Central memory CD4-positive, alpha-beta T cell (primary cell): ENCODE data around the gene UBE2E1.
"Not testable (repeated sequence)": the region's sequence is repeated elsewhere in the genome, so short reads cannot be mapped to it uniquely, and the experiment has no call there.

Source experiments
- DNase-seq: peaks from one replicate; pipeline ENCODE4 v3.0.0; 2022

The UBE2E1 gene

GRCh38 chr3:23822559-23822958 is 16.8 kb downstream of the UBE2E1 start:
- DNase-seq = no peak

GRCh38 chr3:23823620-23824019 is 17.9 kb downstream of the UBE2E1 start:
- DNase-seq = no peak

- no peak for DNase-seq
Observed at GRCh38 chr3:23824699-23825444, 19.1 kb downstream of the UBE2E1 start.

- no peak for DNase-seq
Observed at GRCh38 chr3:23825802-23826201, 20.0 kb downstream of the UBE2E1 start.

GRCh38 chr3:23826382-23827064 is 20.8 kb downstream of the UBE2E1 start:
- no peak for DNase-seq

- no peak for DNase-seq
Observed at GRCh38 chr3:23829242-23829934, 23.6 kb downstream of the UBE2E1 start.

GRCh38 chr3:23830869-23831484 is 25.2 kb downstream of the UBE2E1 start:
- DNase-seq = no peak

- no peak for DNase-seq
Observed at GRCh38 chr3:23831517-23832394, 26.0 kb downstream of the UBE2E1 start.

GRCh38 chr3:23832523-23832922 is 26.8 kb downstream of the UBE2E1 start:
- no peak for DNase-seq

- no peak for DNase-seq
Observed at GRCh38 chr3:23834082-23834870, 28.5 kb downstream of the UBE2E1 start.

GRCh38 chr3:23835087-23835486 is 29.3 kb downstream of the UBE2E1 start:
- no peak for DNase-seq

GRCh38 chr3:23835802-23836201 is 30.0 kb downstream of the UBE2E1 start:
- DNase-seq = no peak

GRCh38 chr3:23836536-23837230 is 30.9 kb downstream of the UBE2E1 start:
- no peak for DNase-seq

- DNase-seq = no peak
Observed at GRCh38 chr3:23837286-23837685, 31.5 kb downstream of the UBE2E1 start.

GRCh38 chr3:23837691-23838090 is 31.9 kb downstream of the UBE2E1 start:
- DNase-seq = no peak

- no peak for DNase-seq
Observed at GRCh38 chr3:23840521-23840920, 34.8 kb downstream of the UBE2E1 start.

GRCh38 chr3:23843869-23844268 is 38.1 kb downstream of the UBE2E1 start:
- no peak for DNase-seq

- no peak for DNase-seq
Observed at GRCh38 chr3:23845326-23846216, 39.8 kb downstream of the UBE2E1 start.

GRCh38 chr3:23849462-23849861 is 43.7 kb downstream of the UBE2E1 start:
- DNase-seq = not testable (repeated sequence)

- no peak for DNase-seq
Observed at GRCh38 chr3:23856286-23856685, 50.5 kb downstream of the UBE2E1 start.
